Measurements from ENCODE around the gene GFI1B.

GRCh38 chr9:132973713-132974112 lies 4.8 kb upstream of the GFI1B start:
- TF ChIP-seq EZH2 (IDR thresholded peaks at IDR 0.05; ENCODE audit: borderline replicate concordance) = no peak
- no peak for TF ChIP-seq CTCF (IDR thresholded peaks at IDR 0.05; ENCODE audit: poor library complexity)
- no peak for TF ChIP-seq EZH2phosphoT487 (IDR thresholded peaks at IDR 0.05; ENCODE audit: low read depth, severe bottlenecking, unreplicated experiment)

All from hepatocyte (in vitro differentiated cells).